B cell (primary cell): ENCODE data around the gene SLC24A1. TPM values are rescaled to one million over a fixed set of nuclear protein-coding genes. Genes with fewer than 3 reads are reported as not detected.

Experiments used
- ATAC-seq: fragments of 200-7000 bp; cut with Tn5 transposase; one replicate; pipeline ENCODE4 v1.10.0; 2021; ENCODE audit warnings: low read depth, mild to moderate bottlenecking, moderate number of reproducible peaks, moderate library complexity
- CTCF ChIA-PET: fragments of 350-600 bp; sonication (Branson Sonifier 250); formaldehyde crosslinking; loops from one replicate; lab custom pipeline; 2021; ENCODE audit warnings: antibody characterized with exemption, inconsistent platforms; lab: Charles Lee
- POLR2A ChIA-PET: fragments of 350-600 bp; sonication (Branson Sonifier 250); formaldehyde crosslinking; loops from one replicate; lab custom pipeline; 2021; ENCODE audit warnings: antibody characterized with exemption; lab: Charles Lee
- DNase-seq: peaks from one replicate; pipeline ENCODE4 v3.0.0; 2013
- H2AFZ ChIP-seq: 2 replicates; pipeline ENCODE4 v1.6.1; 2012; ENCODE audit warnings: mild to moderate bottlenecking, low read depth, low read length; ENCODE audit not compliant: insufficient read depth, poor library complexity, severe bottlenecking
- H3K27ac ChIP-seq, 2 donors: 1 replicate in 1 of 2; 2 replicates in 1 of 2; pipeline ENCODE4 v1.5.1; 2012 to 2013; ENCODE audit warnings: low read length in 2 of 2, mild to moderate bottlenecking in 2 of 2, moderate library complexity in 1 of 2
- H3K27me3 ChIP-seq, 4 experiments: fragments of 200-600 bp in 1 of 4; sonication (generic) in 1 of 4; replicated peaks in 1 of 4; 1 replicate in 2 of 4; 2 replicates in 2 of 4; pipeline versions ENCODE4 v1.6.1 to v1.7.0; 2013 to 2016; ENCODE audit warnings: low read length in 3 of 4, mild to moderate bottlenecking in 2 of 4, mixed read lengths in 1 of 4, moderate library complexity in 1 of 4; ENCODE audit not compliant: insufficient read depth in 4 of 4, control insufficient read depth in 3 of 4; ENCODE audit errors: control extremely low read depth in 1 of 4
- H3K36me3 ChIP-seq, 2 experiments: replicated peaks in 1 of 2; 1 replicate in 1 of 2; 2 replicates in 1 of 2; pipeline versions ENCODE4 v1.6.1 to v1.7.1; 2013; ENCODE audit warnings: low read length in 1 of 2; ENCODE audit not compliant: insufficient read depth in 2 of 2, control insufficient read depth in 1 of 2; ENCODE audit errors: control extremely low read depth in 1 of 2, extremely low read depth in 1 of 2
- H3K4me1 ChIP-seq, 2 donors: fragments of 200-600 bp in 1 of 2; sonication (generic) in 1 of 2; 1 replicate in 1 of 2; 2 replicates in 1 of 2; pipeline versions ENCODE4 v1.5.1 to v1.6.1; 2013 to 2017; ENCODE audit warnings: low read length in 2 of 2; ENCODE audit not compliant: control insufficient read depth in 2 of 2, insufficient read depth in 2 of 2
- H3K4me2 ChIP-seq: replicated peaks from 2 replicates; pipeline ENCODE3; 2012; ENCODE audit warnings: mild to moderate bottlenecking, low read depth, low read length; ENCODE audit not compliant: poor library complexity, severe bottlenecking
- H3K4me3 ChIP-seq, 5 experiments: fragments of 200-600 bp in 1 of 5; sonication (generic) in 1 of 5; 1 replicate in 3 of 5; 2 replicates in 2 of 5; pipeline versions ENCODE4 v1.5.1 to v1.7.0; 2011 to 2016; ENCODE audit warnings: low read length in 4 of 5, mild to moderate bottlenecking in 4 of 5, low read depth in 2 of 5, control low read depth in 1 of 5, moderate library complexity in 1 of 5; ENCODE audit not compliant: insufficient read depth in 1 of 5; ENCODE audit errors: control extremely low read depth in 1 of 5, extremely low read depth in 1 of 5
- H3K79me2 ChIP-seq: fragments of 200-600 bp; sonication (generic); one replicate; pipeline ENCODE4 v1.6.0; 2016; ENCODE audit warnings: low read length; ENCODE audit not compliant: control insufficient read depth, insufficient read depth
- H3K9ac ChIP-seq: fragments of 200-600 bp; sonication (generic); 2 replicates; pipeline ENCODE4 v1.6.1; 2017; ENCODE audit warnings: mild to moderate bottlenecking, low read length, moderate library complexity
- H3K9me3 ChIP-seq, 3 donors: one replicate each; pipeline versions ENCODE4 v1.6.1 to v1.7.1; 2013; ENCODE audit warnings: low read length in 2 of 3; ENCODE audit not compliant: control insufficient read depth in 2 of 3, insufficient read depth in 1 of 3; ENCODE audit errors: control extremely low read depth in 1 of 3
- H4K20me1 ChIP-seq: 2 replicates; pipeline ENCODE4 v1.6.0; 2012; ENCODE audit warnings: mild to moderate bottlenecking, low read length; ENCODE audit not compliant: insufficient read depth, control insufficient read depth, poor library complexity, severe bottlenecking
- H3K27ac Mint-ChIP-seq: one replicate; pipeline ENCODE4 v1.8.0; 2021; ENCODE audit warnings: mixed read lengths
- H3K27me3 Mint-ChIP-seq: one replicate; pipeline ENCODE4 v1.8.0; 2021; ENCODE audit warnings: mixed read lengths
- H3K4me1 Mint-ChIP-seq: one replicate; pipeline ENCODE4 v1.8.0; 2021; ENCODE audit warnings: mixed read lengths
- H3K4me3 Mint-ChIP-seq: one replicate; pipeline ENCODE4 v1.8.0; 2021; ENCODE audit warnings: mixed read lengths
- H3K9me3 Mint-ChIP-seq: one replicate; pipeline ENCODE4 v1.8.0; 2022; ENCODE audit warnings: mixed read lengths; ENCODE audit not compliant: insufficient read depth
- CTCF ChIP-seq: fragments of 200-600 bp; IDR thresholded peaks from one replicate; pipeline ENCODE4 v1.8.0; 2022; ENCODE audit warnings: antibody characterized with exemption, mild to moderate bottlenecking
- EZH2 ChIP-seq: IDR thresholded peaks from 2 replicates; pipeline ENCODE4 v1.6.1; 2012; ENCODE audit warnings: borderline replicate concordance, low read depth, mild to moderate bottlenecking, moderate library complexity, low read length; ENCODE audit not compliant: insufficient read depth, poor library complexity, severe bottlenecking
- WGBS: methylation state at CpG from one replicate; pipeline ENCODE4 v1.1.5; 2013; ENCODE audit warnings: missing lambda C conversion rate; ENCODE audit not compliant: insufficient coverage; 5-methylcytosine and 5-hydroxymethylcytosine counted together
- intact Hi-C: fragments of 100-400 bp; cut with micrococcal nuclease; formaldehyde crosslinking; loops from one replicate; pipeline ENCODE4 v1.10.0; 2022
- polyA plus RNA-seq: library from polyadenylated mRNA; depleted of rRNA; stranded (reverse); fragments of >200 nt; gene quantifications from 2 replicates; pipeline ENCODE4 v1.2.3, GENCODE V29; 2012
- total RNA-seq, 2 donors: library from RNA; stranded (reverse); fragments of 120-200 nt in 1 of 2; gene quantifications; 1 replicate in 1 of 2; 2 replicates in 1 of 2; pipeline versions ENCODE4 v1.2.3 to v1.2.4, GENCODE V29; 2013 to 2022

The SLC24A1 gene
- total and polyA plus RNA-seq, 2 donors (not counting 1 experiment from before 2014, with no cell fraction given) = 1.7 to 6.7 TPM

- no peaks in the 10 kb centered on the region for H4K20me1 ChIP-seq
- CTCF ChIA-PET = interaction anchor here (0.9 kb wide), 1 partner anchor 879 kb away, joined by 4 read pairs; no protein-coding TSS in a partner anchor
- POLR2A ChIA-PET = no interaction called here
- H3K4me3 ChIP-seq = no peak overlapping the region
- DNase-seq = no peak
- Mint-ChIP-seq H3K27me3 (no peaks in the 10 kb centered on the region), H3K4me3 (no peak overlapping the region), H3K4me1 (no peaks in the 10 kb centered on the region), H3K27ac (no peak overlapping the region), H3K9me3 (no peaks in the 10 kb centered on the region)
- no peaks in the 10 kb centered on the region for H3K9me3 ChIP-seq
- H3K9ac ChIP-seq = no peak overlapping the region
- intact Hi-C loops = no loop called here
- no peak overlapping the region for H3K27ac ChIP-seq
- H3K36me3 ChIP-seq = no peaks in the 10 kb centered on the region
- H3K4me2 ChIP-seq = no peak overlapping the region
- no peak for TF ChIP-seq EZH2
- TF ChIP-seq CTCF = no peak
- ATAC-seq = no peak
- no peak overlapping the region for H2AFZ ChIP-seq
- no peaks in the 10 kb centered on the region for H3K27me3 ChIP-seq
- H3K4me1 ChIP-seq = no peaks in the 10 kb centered on the region
- 88% methylated on average over 4 of the region's 5 CpGs for WGBS
- no peaks in the 10 kb centered on the region for H3K79me2 ChIP-seq
Measured at GRCh38 chr15:65618560-65619109, 3.1 kb upstream of the SLC24A1 start.

- Histone ChIP-seq H3K4me1 (no peaks in the 10 kb centered on the region), H3K9ac (no peak overlapping the region), H3K4me2 (no peak overlapping the region), H3K36me3 (no peaks in the 10 kb centered on the region), H2AFZ (no peak overlapping the region), H3K27me3 (no peaks in the 10 kb centered on the region), H3K79me2 (no peaks in the 10 kb centered on the region), H3K9me3 (no peaks in the 10 kb centered on the region), H4K20me1 (no peaks in the 10 kb centered on the region), H3K4me3 (no peak overlapping the region), H3K27ac (no peak overlapping the region)
- WGBS = 100% methylated on average over 2 of the region's 5 CpGs
- ChIA-PET CTCF (interaction anchor here (1.3 kb wide), 1 partner anchor 9 kb away, joined by 3 read pairs; no protein-coding TSS in a partner anchor), POLR2A (no interaction called here)
- ATAC-seq (no peak), DNase-seq (no peak)
- TF ChIP-seq CTCF = no peak
- TF ChIP-seq EZH2 = no peak
- H3K4me3 Mint-ChIP-seq = no peak overlapping the region
- H3K27ac Mint-ChIP-seq = no peak overlapping the region
- no peaks in the 10 kb centered on the region for H3K9me3 Mint-ChIP-seq
- intact Hi-C loops = no loop called here
- H3K27me3 Mint-ChIP-seq = no peaks in the 10 kb centered on the region
- H3K4me1 Mint-ChIP-seq = no peaks in the 10 kb centered on the region
Measured at GRCh38 chr15:65619626-65620290, 2.0 kb upstream of the SLC24A1 start.
